HG03159 (cell line): ENCODE results near the gene TRIP6.
A peak's percentile ranks its signal among the peaks of the same experiment; 100 is the strongest.

ENCODE experiments used
- ATAC-seq: cut with Tn5 transposase; IDR thresholded peaks from one replicate; pipeline ENCODE4 v1.9.1; 2021; ENCODE audit warnings: mild to moderate bottlenecking, moderate library complexity; ENCODE audit not compliant: unreplicated experiment

TRIP6 gene

DNA sequence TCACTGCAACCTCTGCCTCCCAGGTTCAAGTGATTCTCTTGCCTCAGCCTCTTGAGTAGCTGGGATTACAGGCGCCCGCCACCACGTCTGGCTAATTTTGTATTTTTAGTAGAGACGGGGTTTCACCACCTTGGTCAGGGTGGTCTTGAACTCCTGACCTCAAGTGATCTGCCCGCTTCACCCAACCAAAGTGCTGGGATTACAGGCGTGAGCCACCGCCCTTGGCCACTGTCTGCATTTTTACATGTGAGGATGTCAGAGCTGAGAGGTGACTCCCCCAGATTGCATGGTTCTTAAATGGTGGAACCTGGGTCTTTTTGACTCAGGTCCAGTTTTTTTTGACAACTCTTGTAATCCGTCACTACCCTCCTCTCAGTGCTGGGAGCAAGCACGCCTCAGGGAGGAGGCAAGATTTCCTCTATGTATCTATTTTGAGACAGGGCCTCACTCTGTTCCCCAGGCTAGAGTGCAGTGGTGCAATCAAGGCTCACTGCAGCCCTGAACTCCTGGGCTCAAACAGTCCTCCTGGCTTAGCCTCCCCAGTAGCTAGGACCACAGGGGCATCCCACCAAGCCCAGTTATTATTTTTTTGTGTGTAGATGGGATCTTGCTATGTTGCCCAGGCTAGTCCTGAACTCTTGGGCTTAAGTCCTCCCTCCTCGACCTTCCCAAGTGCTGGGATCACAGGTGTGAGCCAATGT, 6.6 kb downstream of the TRIP6 start:
- no peak for ATAC-seq

GRCh38 chr7:100874300-100874576, 7.1 kb downstream of the TRIP6 start:
- ATAC-seq: no peak

DNA sequence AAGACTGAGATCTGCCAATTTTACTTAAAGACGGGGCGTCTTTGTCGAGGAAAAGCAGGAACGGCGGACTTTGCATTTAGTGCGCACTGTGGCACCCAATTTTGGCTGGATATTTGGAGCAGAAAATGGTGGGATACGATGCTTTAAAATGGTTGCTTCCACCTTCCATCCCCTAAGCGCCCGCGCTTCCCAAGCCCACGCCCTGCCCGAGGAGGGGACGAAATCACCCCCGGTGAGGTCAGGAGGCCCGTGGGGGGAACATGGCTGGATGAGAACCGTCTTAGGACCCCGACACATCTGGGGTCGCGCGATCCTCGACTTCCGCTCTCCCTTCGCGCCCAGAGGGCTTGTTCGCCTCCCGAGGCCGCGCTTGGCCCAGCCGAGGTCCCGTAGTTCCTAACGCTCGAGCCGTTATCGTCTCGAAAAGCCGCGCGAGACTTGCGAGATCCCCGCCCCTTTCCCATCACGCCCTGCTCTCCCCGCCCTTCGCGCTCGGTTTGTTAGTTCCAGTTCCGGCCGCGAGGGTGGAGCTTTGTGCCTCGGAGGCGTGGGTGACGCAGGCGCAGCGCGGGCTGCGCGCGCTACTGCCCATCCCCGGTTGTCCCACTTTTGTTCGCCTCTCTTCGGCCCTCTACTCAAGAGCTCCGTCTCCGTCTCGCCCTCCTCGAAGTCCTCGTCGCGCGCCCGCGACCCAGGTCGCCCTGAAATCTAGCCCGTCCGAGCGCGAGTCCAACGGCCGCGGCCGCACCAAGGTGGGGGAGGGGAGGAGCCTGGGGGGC, 7.6 kb downstream of the TRIP6 start, which contains the start of gene SRRT:
Gene SRRT (plus strand): TSS at position 527 of the 779 bp plus-strand sequence. CDS start 488 bp downstream, outside the sequence.
- ATAC-seq: peak; percentile 86

DNA sequence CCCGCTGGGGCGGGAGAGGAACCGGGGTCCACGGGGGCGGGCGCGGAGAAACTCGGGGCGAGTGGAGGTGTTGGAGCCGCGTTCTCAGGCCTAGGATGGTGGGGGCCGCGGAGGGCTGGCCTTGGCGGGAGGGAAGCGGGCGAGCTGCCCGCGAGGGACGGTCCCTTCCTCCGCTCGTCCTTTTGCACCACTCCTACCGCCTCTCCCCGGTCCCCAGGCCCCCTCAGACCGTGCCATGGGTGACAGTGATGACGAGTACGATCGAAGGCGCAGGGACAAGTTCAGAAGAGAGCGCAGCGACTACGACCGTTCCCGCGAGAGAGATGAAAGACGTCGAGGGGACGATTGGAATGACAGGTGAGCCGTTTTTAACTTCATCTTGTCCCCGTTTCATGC, 8.2 kb downstream of the TRIP6 start:
- ATAC-seq: peak; percentile 22

- no peak for ATAC-seq
These were observed 10.8 kb downstream of the TRIP6 start for GRCh38 chr7:100878013-100878412.

GRCh38 chr7:100878685-100879084, 11.5 kb downstream of the TRIP6 start:
- no peak for ATAC-seq

GRCh38 chr7:100879685-100880261, 12.6 kb downstream of the TRIP6 start:
- no peak for ATAC-seq

GRCh38 chr7:100880645-100881044, 13.5 kb downstream of the TRIP6 start:
- no peak for ATAC-seq

DNA sequence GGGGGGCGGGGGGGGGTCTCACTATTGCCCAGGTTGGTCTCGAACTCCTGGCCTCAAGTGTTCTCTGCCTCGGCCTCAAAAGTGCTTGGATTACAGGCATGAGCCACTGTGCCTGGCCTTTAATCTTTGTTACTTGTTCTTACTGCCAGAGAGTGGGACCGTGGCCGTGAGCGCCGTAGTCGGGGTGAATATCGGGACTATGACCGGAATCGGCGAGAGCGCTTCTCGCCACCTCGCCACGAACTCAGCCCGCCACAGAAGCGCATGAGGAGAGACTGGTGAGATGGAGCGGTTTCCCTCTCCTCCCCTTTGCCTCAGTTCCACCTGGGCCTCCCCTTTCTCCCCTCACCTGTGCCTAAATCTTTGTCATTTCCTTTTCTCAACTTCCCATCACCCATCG, 13.9 kb downstream of the TRIP6 start:
- no peak for ATAC-seq

- no peak for ATAC-seq
These were observed 15.0 kb downstream of the TRIP6 start for GRCh38 chr7:100882201-100882600.

- no peak for ATAC-seq
These were observed 15.8 kb downstream of the TRIP6 start for GRCh38 chr7:100882785-100883526.

DNA sequence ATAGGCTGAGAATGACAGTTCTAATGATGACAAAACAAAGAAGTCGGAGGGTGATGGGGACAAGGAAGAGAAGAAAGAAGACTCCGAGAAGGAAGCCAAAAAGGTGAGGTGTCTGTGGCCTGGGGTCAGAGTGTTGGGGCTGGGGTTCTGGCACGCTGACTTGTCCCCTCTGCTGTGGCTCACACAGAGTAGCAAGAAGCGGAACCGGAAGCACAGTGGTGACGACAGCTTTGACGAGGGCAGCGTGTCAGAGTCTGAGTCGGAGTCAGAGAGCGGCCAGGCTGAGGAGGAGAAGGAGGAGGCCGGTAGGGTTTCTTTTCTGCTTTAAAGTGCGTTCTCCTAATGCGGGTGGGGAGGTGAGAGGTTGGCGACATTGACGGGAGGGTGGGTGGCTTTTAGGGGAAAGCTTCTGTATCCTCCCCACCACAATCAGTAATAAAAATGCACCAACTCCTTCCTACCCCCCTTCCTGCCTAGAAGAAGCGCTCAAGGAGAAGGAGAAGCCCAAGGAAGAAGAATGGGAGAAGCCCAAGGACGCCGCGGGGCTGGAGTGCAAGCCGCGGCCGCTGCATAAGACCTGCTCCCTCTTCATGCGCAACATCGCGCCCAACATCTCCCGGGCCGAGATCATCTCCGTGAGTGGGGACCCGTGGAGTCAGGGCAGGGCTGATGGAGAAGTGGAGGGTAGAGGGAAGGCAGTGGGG, 17.7 kb downstream of the TRIP6 start:
- ATAC-seq: no peak

DNA sequence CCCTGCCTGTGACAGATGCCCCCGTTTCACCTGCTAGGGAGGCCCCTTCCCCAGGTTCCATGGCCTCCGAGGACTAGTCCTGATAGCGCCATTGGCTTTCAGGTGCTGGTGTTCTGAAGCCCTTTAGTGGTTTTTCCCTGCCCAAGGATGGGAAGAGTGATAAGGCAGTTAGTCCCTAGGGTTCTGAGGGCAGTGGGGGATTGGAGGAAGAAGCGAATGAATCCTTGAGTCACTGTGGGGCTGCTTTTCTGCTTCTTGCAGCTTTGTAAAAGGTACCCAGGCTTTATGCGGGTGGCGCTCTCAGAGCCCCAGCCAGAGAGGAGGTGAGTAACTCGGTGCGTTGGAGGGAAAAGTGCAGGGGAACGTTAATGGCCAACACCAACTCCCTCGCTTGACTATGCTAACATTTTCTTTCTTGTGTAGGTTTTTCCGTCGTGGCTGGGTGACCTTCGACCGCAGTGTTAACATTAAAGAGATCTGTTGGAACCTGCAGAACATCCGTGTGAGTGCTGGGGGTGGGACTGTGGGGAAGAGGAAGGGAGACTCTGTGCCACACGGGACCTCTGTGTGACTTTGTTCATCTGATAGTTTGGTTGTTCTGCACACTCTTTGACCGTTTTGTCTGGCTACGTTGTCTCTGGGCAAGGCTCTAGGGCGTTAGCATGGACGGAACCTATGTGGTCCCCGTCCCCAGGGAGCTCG, 18.4 kb downstream of the TRIP6 start:
- no peak for ATAC-seq

DNA sequence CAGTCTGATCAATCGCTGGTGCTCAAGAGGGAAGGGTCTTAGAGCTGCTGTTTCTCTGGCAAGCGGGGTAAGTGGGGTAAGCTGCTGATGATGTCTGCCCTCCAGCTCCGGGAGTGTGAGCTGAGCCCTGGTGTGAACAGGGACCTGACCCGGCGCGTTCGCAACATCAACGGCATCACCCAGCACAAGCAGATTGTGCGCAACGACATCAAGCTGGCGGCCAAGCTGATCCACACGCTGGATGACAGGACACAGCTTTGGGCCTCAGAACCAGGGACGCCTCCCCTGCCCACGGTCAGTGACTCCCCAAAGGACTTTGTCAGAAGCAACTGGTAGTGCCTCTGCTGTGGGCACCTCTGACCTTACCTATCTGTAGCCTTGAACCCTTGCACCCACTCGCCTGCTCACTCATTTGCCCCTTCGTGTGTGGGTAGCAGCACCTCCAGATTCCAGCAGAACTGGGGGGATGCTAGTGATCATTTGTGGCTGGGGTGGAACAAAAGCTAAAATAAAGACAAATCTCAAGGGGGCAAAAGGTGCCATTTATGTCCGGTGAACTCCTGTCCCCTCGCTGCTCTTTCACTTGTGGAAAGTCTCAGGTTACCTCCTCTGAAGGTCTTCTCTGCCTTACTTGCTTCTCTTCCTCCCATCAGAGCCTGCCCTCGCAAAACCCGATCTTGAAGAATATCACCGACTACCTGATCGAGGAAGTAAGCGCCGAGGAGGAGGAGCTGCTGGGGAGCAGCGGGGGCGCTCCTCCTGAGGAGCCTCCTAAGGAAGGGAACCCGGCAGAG, 19.2 kb downstream of the TRIP6 start:
- no peak for ATAC-seq

GRCh38 chr7:100886936-100887515, 19.8 kb downstream of the TRIP6 start:
- ATAC-seq: no peak

DNA sequence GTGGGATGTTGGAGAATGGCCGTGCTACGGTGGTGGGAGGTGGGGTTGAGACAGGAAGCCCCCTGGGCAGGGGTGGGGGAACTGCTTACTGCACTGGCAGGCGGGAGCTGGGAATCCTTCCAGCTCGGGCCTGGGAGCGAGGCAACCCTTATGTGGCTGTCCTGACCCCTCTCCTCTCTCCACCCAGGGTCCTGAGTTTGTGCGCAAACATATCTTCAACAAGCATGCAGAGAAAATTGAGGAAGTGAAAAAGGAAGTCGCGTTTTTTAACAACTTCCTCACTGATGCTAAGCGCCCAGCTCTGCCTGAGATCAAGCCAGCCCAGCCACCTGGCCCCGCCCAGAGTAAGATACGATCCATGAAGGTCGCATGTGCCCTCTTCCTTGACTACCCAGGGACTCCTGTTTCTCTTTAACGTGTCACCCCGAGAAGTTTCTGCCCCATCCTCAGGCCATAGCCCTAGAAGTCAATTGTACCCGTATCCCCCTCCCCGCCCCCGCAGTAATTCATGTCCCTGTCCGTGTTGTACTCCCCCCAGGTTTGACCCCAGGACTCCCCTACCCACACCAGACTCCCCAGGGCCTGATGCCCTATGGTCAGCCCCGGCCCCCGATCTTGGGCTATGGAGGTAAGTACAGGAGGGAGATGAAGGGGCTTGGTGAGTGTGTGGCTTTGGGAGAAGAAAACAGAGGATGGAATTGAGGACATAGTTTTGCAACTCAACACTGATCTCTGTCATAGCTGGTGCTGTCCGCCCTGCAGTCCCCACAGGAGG, 20.5 kb downstream of the TRIP6 start:
- peak; percentile 48 for ATAC-seq

GRCh38 chr7:100888291-100888987, 21.3 kb downstream of the TRIP6 start:
- ATAC-seq: no peak
